PFSK-1 (cell line): Measurements from ENCODE around the gene STXBP5.

Source experiments
- FOXP2 ChIP-seq: optimal IDR thresholded peaks from 2 replicates; pipeline ENCODE3; 2011; ENCODE audit warnings: borderline replicate concordance, control low read depth, inconsistent platforms; ENCODE audit not compliant: insufficient read depth; ENCODE audit errors: extremely low read length, extremely low read depth
- POLR2AphosphoS5 ChIP-seq: IDR thresholded peaks from 2 replicates; pipeline ENCODE4 v1.6.1; 2012; ENCODE audit warnings: low read depth, mild to moderate bottlenecking, control low read depth, low read length, moderate library complexity
- SIN3A ChIP-seq: IDR thresholded peaks from 2 replicates; pipeline ENCODE4 v1.6.1; 2012; ENCODE audit warnings: mild to moderate bottlenecking, low read length, moderate library complexity, borderline replicate concordance; ENCODE audit not compliant: insufficient read depth
- TAF1 ChIP-seq: IDR thresholded peaks from 2 replicates; pipeline ENCODE4 v1.6.1; 2012; ENCODE audit warnings: low read length, control low read depth, borderline replicate concordance; ENCODE audit not compliant: insufficient read depth
- TF ChIP-seq, protein P1 (sequence below), 2 experiments: IDR thresholded peaks; 2 replicates each; pipeline versions ENCODE4 v1.6.1 to v1.8.0; 2011 to 2012; ENCODE audit warnings: low read depth in 2 of 2, low read length in 2 of 2, control low read depth in 1 of 2, inconsistent platforms in 1 of 2, mild to moderate bottlenecking in 1 of 2, moderate library complexity in 1 of 2; ENCODE audit not compliant: insufficient read depth in 1 of 2

STXBP5 gene

GRCh38 chr6:147226163-147226724 is 22.0 kb downstream of the STXBP5 start:
- no peak for TF ChIP-seq SIN3A
- TF ChIP-seq FOXP2 = no peak
- no peak for TF ChIP-seq POLR2AphosphoS5
- TF ChIP-seq, protein P1, sequence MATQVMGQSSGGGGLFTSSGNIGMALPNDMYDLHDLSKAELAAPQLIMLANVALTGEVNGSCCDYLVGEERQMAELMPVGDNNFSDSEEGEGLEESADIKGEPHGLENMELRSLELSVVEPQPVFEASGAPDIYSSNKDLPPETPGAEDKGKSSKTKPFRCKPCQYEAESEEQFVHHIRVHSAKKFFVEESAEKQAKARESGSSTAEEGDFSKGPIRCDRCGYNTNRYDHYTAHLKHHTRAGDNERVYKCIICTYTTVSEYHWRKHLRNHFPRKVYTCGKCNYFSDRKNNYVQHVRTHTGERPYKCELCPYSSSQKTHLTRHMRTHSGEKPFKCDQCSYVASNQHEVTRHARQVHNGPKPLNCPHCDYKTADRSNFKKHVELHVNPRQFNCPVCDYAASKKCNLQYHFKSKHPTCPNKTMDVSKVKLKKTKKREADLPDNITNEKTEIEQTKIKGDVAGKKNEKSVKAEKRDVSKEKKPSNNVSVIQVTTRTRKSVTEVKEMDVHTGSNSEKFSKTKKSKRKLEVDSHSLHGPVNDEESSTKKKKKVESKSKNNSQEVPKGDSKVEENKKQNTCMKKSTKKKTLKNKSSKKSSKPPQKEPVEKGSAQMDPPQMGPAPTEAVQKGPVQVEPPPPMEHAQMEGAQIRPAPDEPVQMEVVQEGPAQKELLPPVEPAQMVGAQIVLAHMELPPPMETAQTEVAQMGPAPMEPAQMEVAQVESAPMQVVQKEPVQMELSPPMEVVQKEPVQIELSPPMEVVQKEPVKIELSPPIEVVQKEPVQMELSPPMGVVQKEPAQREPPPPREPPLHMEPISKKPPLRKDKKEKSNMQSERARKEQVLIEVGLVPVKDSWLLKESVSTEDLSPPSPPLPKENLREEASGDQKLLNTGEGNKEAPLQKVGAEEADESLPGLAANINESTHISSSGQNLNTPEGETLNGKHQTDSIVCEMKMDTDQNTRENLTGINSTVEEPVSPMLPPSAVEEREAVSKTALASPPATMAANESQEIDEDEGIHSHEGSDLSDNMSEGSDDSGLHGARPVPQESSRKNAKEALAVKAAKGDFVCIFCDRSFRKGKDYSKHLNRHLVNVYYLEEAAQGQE (IDR thresholded peaks at IDR 0.05; ENCODE audit: insufficient read depth in 1 of 2, low read depth in 2 of 2, low read length in 2 of 2) = no peak
- no peak for TF ChIP-seq TAF1

GRCh38 chr6:147226877-147227276 is 22.7 kb downstream of the STXBP5 start:
- TF ChIP-seq TAF1 (no peak), POLR2AphosphoS5 (no peak), FOXP2 (no peak), SIN3A (no peak)
- TF ChIP-seq, protein P1 (IDR thresholded peaks at IDR 0.05; ENCODE audit: insufficient read depth in 1 of 2, low read depth in 2 of 2, low read length in 2 of 2) = no peak

DNA sequence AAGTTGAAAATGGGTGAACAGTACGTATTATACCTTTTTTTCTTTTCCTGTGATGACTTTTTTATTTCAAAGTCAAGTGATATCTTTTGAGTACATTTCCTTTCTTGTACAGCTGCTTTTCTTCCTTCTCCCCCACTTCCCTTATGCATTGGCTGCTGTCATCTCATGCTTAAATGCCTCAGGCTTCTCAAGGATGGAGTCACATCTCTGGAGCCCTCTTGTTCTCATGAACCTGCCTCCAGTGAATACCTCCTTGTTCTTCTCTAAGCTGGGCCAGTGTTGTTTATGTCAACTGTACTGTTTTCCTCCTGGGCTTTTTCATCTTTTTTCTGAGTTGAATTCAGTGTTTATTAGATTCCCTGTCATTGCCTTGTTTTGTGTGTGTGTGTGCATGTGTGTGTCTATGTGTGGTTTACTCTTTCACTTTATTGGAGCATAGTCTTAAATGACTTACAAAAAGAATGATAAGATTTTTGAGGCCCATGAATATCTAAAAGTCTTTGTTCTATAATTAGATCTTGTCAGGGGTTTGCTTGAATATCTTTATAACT is 23.6 kb downstream of the STXBP5 start:
- TF ChIP-seq SIN3A (no peak), POLR2AphosphoS5 (no peak), FOXP2 (no peak), TAF1 (no peak)
- TF ChIP-seq, protein P1 (IDR thresholded peaks at IDR 0.05; ENCODE audit: insufficient read depth in 1 of 2, low read depth in 2 of 2, low read length in 2 of 2) = no peak

DNA sequence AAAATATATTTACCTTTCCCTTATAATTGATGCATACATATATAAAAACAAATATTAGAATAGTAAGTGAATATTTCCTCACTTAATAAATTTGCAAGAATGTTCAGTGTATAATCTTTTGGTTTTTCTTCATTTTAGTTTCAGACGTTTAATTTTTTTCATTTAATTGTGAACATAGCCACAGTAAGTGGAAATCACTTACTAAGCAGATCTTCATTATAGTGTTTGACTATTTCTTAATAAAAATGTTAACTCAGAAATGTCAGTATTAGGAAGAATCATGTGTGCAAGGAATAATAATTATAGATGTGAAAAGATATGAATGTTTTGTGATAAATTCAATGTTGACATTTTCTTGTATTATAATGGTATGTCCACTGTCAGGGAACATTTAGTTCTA is 27.4 kb downstream of the STXBP5 start:
- TF ChIP-seq SIN3A (no peak), FOXP2 (no peak), POLR2AphosphoS5 (no peak), TAF1 (no peak)
- TF ChIP-seq, protein P1 (IDR thresholded peaks at IDR 0.05; ENCODE audit: insufficient read depth in 1 of 2, low read depth in 2 of 2, low read length in 2 of 2) = no peak
